Measurements from ENCODE around the gene KBTBD6. TPM values are rescaled to one million over a fixed set of nuclear protein-coding genes. Genes with fewer than 3 reads are reported as not detected.

KBTBD6 gene
- total RNA-seq, 4 donors from 2014 or later = 3.7 to 7.3 (median 5.0) TPM

DNA sequence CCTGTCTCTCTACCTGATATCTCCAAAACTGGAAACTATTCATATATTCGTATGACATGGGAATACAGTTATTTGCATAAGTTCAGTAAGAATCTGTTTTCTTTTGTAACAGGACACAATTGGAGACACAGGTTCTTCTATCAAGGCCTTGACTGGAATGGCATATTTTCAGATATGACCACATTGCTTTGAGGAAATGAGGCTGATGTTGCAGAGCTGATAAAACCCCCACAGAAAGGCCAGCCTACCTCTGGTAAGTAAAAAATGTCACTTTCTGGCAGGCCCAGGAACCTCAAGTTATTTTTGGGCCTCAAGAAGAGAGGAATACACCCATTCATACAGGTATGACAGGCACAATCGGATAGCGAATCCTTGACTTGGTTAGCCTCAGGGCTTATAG is 29.5 kb upstream of the KBTBD6 start:
- H3K27me3 ChIP-seq = no peaks in the 10 kb centered on the region
- H3K27ac ChIP-seq = no peak overlapping the region
- no peaks in the 10 kb centered on the region for H3K36me3 ChIP-seq
- TF ChIP-seq, protein P1, sequence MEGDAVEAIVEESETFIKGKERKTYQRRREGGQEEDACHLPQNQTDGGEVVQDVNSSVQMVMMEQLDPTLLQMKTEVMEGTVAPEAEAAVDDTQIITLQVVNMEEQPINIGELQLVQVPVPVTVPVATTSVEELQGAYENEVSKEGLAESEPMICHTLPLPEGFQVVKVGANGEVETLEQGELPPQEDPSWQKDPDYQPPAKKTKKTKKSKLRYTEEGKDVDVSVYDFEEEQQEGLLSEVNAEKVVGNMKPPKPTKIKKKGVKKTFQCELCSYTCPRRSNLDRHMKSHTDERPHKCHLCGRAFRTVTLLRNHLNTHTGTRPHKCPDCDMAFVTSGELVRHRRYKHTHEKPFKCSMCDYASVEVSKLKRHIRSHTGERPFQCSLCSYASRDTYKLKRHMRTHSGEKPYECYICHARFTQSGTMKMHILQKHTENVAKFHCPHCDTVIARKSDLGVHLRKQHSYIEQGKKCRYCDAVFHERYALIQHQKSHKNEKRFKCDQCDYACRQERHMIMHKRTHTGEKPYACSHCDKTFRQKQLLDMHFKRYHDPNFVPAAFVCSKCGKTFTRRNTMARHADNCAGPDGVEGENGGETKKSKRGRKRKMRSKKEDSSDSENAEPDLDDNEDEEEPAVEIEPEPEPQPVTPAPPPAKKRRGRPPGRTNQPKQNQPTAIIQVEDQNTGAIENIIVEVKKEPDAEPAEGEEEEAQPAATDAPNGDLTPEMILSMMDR (IDR thresholded peaks at IDR 0.05) = no peak
- no peak for TF ChIP-seq POLR2A (IDR thresholded peaks at IDR 0.05)
- no peak for TF ChIP-seq POLR2AphosphoS5 (IDR thresholded peaks at IDR 0.05)
- TF ChIP-seq EP300 (IDR thresholded peaks at IDR 0.05) = no peak
- no peak overlapping the region for H3K4me3 ChIP-seq
- H3K4me1 ChIP-seq = no peaks in the 10 kb centered on the region
- WGBS = 93% methylated on average over 3 of the region's 3 CpGs
- no peaks in the 10 kb centered on the region for H3K9me3 ChIP-seq
- no peak for DNase-seq (ENCODE audit: low spot score in 2 of 2)

DNA sequence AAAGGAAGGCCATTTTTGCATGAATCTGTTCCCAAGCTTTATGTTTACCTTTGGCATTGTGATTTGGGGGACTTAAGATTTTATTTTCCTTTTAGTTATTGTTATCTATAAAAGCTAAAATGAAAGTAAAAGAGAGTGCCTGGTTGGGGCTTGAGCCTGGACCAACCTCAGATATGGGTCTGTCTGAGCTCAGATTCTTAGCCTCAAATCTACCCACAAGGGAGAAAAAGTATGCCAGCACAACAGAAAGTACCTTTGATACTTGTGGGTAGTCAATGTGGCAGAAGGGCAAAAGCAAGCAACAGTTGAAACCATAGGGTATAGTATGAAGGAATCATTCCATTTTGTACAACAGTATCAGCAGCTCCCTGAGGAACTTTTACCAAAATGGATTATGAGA is 26.6 kb upstream of the KBTBD6 start:
- Histone ChIP-seq H3K27me3 (no peaks in the 10 kb centered on the region), H3K36me3 (no peaks in the 10 kb centered on the region), H3K4me1 (no peaks in the 10 kb centered on the region), H3K9me3 (no peaks in the 10 kb centered on the region), H3K4me3 (no peak overlapping the region), H3K27ac (no peak overlapping the region)
- no peak for DNase-seq (ENCODE audit: low spot score in 2 of 2)
- TF ChIP-seq EP300 (IDR thresholded peaks at IDR 0.05) = no peak
- no peak for TF ChIP-seq POLR2AphosphoS5 (IDR thresholded peaks at IDR 0.05)
- no peak for TF ChIP-seq POLR2A (IDR thresholded peaks at IDR 0.05)
- TF ChIP-seq, protein P1 (IDR thresholded peaks at IDR 0.05) = no peak

DNA sequence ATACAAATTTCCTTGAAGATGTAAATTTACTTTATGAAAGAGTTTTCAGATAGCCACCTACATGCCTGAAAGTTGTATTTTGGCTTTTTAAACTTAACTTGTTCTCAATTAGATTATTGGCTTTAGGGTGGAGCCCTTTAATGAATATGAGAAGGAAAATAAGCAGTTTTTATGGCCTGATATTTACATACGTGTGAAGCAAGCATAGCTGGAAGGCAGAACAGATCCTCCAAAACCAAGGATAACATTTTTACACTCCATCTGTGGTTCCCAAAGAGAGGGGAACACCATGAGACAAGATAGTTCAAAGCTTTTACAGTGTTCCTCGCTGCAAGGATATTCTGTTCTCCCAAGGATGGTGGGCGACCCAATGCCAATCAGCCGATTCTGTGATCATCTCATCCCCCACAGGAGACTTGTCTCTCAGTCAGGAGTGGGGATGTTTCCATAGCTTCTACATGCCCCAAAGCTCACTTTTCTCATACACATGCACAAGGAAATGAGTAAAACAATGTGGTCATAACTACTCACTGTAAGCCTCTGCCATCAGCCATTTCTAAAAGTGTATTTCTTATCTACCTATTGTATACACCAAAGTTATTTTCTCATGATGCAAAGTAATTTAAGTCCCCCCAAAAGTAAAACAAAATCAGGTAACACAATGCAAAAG is 24.6 kb upstream of the KBTBD6 start:
- no peak for DNase-seq (ENCODE audit: low spot score in 2 of 2)
- Histone ChIP-seq H3K27ac (no peak overlapping the region), H3K36me3 (no peaks in the 10 kb centered on the region), H3K4me1 (no peaks in the 10 kb centered on the region), H3K9me3 (no peaks in the 10 kb centered on the region), H3K4me3 (no peak overlapping the region), H3K27me3 (no peaks in the 10 kb centered on the region)
- 89% methylated on average over 4 of the region's 4 CpGs for WGBS
- TF ChIP-seq POLR2A (IDR thresholded peaks at IDR 0.05) (no peak), EP300 (IDR thresholded peaks at IDR 0.05) (no peak), POLR2AphosphoS5 (IDR thresholded peaks at IDR 0.05) (no peak)
- TF ChIP-seq, protein P1 (IDR thresholded peaks at IDR 0.05) = no peak

DNA sequence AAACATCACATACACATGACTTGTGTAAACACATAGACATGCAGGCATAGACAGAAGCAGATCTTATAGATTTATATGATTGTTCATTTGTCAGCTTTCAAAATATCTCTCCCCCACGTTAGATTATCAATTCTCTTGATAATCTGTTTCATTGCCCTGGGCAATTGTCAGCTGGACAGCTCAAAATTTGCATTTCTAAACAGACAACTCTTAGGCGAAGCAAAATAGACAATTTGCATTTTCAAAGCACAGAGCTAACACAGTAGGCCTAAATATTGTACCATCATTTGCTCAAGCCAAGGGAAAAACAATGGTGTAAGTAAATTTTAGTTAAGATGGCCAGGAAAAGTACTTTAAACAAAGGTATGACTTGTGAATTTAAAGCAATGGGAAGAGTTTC is 24.0 kb upstream of the KBTBD6 start:
- DNase-seq (ENCODE audit: low spot score in 2 of 2) = no peak
- Histone ChIP-seq H3K4me1 (no peaks in the 10 kb centered on the region), H3K9me3 (no peaks in the 10 kb centered on the region), H3K27me3 (no peaks in the 10 kb centered on the region), H3K4me3 (no peak overlapping the region), H3K27ac (no peak overlapping the region), H3K36me3 (no peaks in the 10 kb centered on the region)
- WGBS = 52% methylated on average over 2 of the region's 2 CpGs
- TF ChIP-seq EP300 (IDR thresholded peaks at IDR 0.05) = no peak
- TF ChIP-seq POLR2A (IDR thresholded peaks at IDR 0.05) = no peak
- TF ChIP-seq, protein P1 (IDR thresholded peaks at IDR 0.05) = no peak
- TF ChIP-seq POLR2AphosphoS5 (IDR thresholded peaks at IDR 0.05) = no peak

DNA sequence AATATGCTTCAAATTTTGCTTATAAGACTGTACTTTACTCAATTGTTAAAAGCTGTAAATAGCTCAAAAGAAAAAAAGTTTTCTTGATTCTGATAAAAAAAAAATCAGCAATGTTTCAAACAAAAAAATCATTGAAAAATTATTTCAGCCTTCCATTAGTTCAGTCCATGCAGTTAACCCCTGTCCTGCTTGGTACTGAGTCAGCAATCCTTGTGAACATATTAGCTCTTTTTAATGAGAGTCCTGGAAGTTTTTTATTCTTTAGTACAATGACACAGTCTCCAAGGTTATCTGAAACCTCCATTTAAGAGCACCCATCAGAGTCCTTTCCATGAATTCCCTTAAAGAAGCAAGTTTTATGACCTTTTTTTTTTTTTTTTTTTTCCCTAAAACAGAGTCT is 21.4 kb upstream of the KBTBD6 start:
- Histone ChIP-seq H3K4me1 (no peaks in the 10 kb centered on the region), H3K27ac (no peak overlapping the region), H3K36me3 (no peaks in the 10 kb centered on the region), H3K27me3 (no peaks in the 10 kb centered on the region), H3K4me3 (no peak overlapping the region), H3K9me3 (no peaks in the 10 kb centered on the region)
- DNase-seq (ENCODE audit: low spot score in 2 of 2) = no peak
- TF ChIP-seq POLR2A (IDR thresholded peaks at IDR 0.05) (no peak), EP300 (IDR thresholded peaks at IDR 0.05) (no peak), POLR2AphosphoS5 (IDR thresholded peaks at IDR 0.05) (no peak)
- TF ChIP-seq, protein P1 (IDR thresholded peaks at IDR 0.05) = no peak
